ENCODE results near the gene PHPT1. TPM values are rescaled to one million over a fixed set of nuclear protein-coding genes. Genes with fewer than 3 reads are reported as not detected.
A peak's percentile ranks its signal among the peaks of the same experiment; 100 is the strongest.

The PHPT1 gene
- total and polyA plus RNA-seq, 2 of the 13 experiments (the other 11 are each of a cell fraction or from before 2014, with no cell fraction given) = 189 to 192 TPM

DNA sequence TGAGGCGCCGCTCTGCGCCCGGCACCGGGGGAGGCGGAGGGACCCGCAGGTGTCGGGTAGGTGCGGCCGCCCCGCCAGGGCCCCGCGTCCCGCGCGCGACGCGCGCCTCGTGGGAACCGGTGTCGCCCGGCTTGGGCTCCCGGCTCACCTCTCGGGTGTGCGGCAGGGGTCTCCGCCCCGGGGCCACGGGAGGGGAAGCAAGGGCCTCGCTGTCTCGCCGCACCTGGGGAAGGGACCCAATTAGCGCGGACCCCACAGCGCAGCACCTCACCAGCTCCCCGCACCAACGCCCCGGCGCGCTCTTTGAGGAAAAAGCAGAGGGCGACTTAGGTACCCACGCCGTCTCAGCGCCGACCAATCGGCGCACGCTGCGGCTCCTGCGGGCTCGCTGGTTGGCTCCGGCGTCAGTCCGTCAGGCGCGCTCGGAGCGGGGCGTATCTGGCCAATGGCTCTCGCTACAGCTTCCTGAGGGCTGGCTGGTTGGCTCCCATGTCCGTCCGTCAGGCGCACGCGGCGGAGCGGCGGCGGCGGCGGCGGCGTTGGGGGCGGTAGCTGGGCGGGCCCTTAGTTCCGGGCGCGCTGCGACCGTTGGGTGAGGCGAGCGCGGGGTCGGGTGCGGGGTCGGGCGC is 36.9 kb downstream of the PHPT1 start, which contains the start of gene TRAF2 (continued):
- TF ChIP-seq, protein P1, sequence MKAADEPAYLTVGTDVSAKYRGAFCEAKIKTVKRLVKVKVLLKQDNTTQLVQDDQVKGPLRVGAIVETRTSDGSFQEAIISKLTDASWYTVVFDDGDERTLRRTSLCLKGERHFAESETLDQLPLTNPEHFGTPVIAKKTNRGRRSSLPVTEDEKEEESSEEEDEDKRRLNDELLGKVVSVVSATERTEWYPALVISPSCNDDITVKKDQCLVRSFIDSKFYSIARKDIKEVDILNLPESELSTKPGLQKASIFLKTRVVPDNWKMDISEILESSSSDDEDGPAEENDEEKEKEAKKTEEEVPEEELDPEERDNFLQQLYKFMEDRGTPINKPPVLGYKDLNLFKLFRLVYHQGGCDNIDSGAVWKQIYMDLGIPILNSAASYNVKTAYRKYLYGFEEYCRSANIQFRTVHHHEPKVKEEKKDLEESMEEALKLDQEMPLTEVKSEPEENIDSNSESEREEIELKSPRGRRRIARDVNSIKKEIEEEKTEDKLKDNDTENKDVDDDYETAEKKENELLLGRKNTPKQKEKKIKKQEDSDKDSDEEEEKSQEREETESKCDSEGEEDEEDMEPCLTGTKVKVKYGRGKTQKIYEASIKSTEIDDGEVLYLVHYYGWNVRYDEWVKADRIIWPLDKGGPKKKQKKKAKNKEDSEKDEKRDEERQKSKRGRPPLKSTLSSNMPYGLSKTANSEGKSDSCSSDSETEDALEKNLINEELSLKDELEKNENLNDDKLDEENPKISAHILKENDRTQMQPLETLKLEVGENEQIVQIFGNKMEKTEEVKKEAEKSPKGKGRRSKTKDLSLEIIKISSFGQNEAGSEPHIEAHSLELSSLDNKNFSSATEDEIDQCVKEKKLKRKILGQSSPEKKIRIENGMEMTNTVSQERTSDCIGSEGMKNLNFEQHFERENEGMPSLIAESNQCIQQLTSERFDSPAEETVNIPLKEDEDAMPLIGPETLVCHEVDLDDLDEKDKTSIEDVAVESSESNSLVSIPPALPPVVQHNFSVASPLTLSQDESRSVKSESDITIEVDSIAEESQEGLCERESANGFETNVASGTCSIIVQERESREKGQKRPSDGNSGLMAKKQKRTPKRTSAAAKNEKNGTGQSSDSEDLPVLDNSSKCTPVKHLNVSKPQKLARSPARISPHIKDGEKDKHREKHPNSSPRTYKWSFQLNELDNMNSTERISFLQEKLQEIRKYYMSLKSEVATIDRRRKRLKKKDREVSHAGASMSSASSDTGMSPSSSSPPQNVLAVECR (CRISPR knock-in tag; IDR thresholded peaks at IDR 0.05; ENCODE audit: borderline replicate concordance) = peak; percentile 67; the same call in 1 of the 2 replicates
- TF ChIP-seq, protein P2, sequence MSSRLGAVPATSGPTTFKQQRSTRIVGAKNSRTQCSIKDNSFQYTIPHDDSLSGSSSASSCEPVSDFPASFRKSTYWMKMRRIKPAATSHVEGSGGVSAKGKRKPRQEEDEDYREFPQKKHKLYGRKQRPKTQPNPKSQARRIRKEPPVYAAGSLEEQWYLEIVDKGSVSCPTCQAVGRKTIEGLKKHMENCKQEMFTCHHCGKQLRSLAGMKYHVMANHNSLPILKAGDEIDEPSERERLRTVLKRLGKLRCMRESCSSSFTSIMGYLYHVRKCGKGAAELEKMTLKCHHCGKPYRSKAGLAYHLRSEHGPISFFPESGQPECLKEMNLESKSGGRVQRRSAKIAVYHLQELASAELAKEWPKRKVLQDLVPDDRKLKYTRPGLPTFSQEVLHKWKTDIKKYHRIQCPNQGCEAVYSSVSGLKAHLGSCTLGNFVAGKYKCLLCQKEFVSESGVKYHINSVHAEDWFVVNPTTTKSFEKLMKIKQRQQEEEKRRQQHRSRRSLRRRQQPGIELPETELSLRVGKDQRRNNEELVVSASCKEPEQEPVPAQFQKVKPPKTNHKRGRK (CRISPR knock-in tag; IDR thresholded peaks at IDR 0.05) = no peak
- no peak for TF ChIP-seq ZBTB42 (CRISPR knock-in tag; IDR thresholded peaks at IDR 0.05)
- no peak for TF ChIP-seq CBX5 (CRISPR knock-in tag; IDR thresholded peaks at IDR 0.05; ENCODE audit: borderline replicate concordance)
- no peak for TF ChIP-seq ATM (IDR thresholded peaks at IDR 0.05; ENCODE audit: borderline replicate concordance)
- TF ChIP-seq, protein P3, sequence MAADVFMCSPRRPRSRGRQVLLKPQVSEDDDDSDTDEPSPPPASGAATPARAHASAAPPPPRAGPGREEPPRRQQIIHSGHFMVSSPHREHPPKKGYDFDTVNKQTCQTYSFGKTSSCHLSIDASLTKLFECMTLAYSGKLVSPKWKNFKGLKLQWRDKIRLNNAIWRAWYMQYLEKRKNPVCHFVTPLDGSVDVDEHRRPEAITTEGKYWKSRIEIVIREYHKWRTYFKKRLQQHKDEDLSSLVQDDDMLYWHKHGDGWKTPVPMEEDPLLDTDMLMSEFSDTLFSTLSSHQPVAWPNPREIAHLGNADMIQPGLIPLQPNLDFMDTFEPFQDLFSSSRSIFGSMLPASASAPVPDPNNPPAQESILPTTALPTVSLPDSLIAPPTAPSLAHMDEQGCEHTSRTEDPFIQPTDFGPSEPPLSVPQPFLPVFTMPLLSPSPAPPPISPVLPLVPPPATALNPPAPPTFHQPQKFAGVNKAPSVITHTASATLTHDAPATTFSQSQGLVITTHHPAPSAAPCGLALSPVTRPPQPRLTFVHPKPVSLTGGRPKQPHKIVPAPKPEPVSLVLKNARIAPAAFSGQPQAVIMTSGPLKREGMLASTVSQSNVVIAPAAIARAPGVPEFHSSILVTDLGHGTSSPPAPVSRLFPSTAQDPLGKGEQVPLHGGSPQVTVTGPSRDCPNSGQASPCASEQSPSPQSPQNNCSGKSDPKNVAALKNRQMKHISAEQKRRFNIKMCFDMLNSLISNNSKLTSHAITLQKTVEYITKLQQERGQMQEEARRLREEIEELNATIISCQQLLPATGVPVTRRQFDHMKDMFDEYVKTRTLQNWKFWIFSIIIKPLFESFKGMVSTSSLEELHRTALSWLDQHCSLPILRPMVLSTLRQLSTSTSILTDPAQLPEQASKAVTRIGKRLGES (CRISPR knock-in tag; IDR thresholded peaks at IDR 0.05; ENCODE audit: borderline replicate concordance) = no peak
- peak; percentile 17 for TF ChIP-seq YY1 (IDR thresholded peaks at IDR 0.05; ENCODE audit: insufficient read depth, insufficient replicate concordance, low read depth, low read length)
- TF ChIP-seq, protein P4, sequence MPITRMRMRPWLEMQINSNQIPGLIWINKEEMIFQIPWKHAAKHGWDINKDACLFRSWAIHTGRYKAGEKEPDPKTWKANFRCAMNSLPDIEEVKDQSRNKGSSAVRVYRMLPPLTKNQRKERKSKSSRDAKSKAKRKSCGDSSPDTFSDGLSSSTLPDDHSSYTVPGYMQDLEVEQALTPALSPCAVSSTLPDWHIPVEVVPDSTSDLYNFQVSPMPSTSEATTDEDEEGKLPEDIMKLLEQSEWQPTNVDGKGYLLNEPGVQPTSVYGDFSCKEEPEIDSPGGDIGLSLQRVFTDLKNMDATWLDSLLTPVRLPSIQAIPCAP (CRISPR knock-in tag; IDR thresholded peaks at IDR 0.05; ENCODE audit: low read depth) = no peak
- no peak for TF ChIP-seq ZNF891 (CRISPR knock-in tag; IDR thresholded peaks at IDR 0.05)
- TF ChIP-seq ZNF775 (CRISPR knock-in tag; IDR thresholded peaks at IDR 0.05; ENCODE audit: borderline replicate concordance) = no peak
- 0 out of 2 replicates have a peak, but pooled peaks have one; percentile 48 for TF ChIP-seq CCDC6 (CRISPR knock-in tag; IDR thresholded peaks at IDR 0.05)
- no peak for TF ChIP-seq RFX1 (IDR thresholded peaks at IDR 0.05)
- TF ChIP-seq HMG20A (CRISPR knock-in tag; IDR thresholded peaks at IDR 0.05; ENCODE audit: borderline replicate concordance) = no peak
- no peak for TF ChIP-seq ZFP41 (CRISPR knock-in tag; IDR thresholded peaks at IDR 0.05; ENCODE audit: borderline replicate concordance)
- TF ChIP-seq REL (CRISPR knock-in tag; conservative IDR thresholded peaks at IDR 0.05) = no peak; the same call in 1 of the 2 replicates
- peak; percentile 65; the same call in 1 of the 2 replicates for TF ChIP-seq ZNF124 (CRISPR knock-in tag; IDR thresholded peaks at IDR 0.05)
- no peak for TF ChIP-seq ZBTB8A (CRISPR knock-in tag; IDR thresholded peaks at IDR 0.05; ENCODE audit: borderline replicate concordance, low read depth)

All from HepG2 (cell line).